ENCODE results near the gene CYP4B1.
"Not testable (repeated sequence)": the region's sequence is repeated elsewhere in the genome, so short reads cannot be mapped to it uniquely, and the experiment has no call there.

Gene CYP4B1

DNA sequence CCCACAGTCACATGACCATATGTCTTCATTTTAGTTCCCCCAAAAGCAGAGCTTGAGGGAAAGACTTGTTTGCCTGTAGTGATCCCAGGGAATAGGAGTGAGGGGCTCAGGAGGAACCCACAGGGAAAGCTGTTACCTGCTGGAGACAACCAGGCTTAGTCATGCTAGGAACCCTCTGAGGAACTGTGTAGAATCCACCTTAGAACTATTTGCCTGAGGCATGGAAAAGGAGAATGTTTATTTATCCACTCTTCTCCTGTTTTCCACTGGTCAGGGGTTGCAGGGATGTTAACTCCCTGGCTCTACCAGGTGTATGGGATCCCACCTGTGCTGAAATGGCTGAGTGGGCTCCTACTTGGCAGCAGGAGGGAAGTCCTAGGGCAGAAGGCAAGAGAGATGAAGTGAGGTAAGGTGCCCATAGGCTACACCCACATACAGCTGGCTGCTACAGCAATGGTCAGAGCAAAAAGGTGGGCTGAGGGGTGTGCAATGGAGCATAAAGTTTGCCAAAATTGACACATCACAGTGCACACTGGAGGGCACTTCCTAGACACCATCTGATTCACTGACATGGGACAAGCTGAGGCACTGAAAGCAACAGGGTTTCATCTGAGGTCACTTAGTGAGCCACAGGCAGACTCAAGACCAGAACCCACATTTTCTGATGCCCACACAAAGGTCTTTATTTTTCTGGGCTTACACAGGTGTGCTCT is 29.7 kb upstream of the CYP4B1 start:
- H3K4me3 ChIP-seq (ENCODE audit: low read length) = no peak overlapping the region
- no peak for TF ChIP-seq CTCF (conservative IDR thresholded peaks at IDR 0.05; ENCODE audit: low read length)
- no peak for DNase-seq (ENCODE audit: low read depth)

DNA sequence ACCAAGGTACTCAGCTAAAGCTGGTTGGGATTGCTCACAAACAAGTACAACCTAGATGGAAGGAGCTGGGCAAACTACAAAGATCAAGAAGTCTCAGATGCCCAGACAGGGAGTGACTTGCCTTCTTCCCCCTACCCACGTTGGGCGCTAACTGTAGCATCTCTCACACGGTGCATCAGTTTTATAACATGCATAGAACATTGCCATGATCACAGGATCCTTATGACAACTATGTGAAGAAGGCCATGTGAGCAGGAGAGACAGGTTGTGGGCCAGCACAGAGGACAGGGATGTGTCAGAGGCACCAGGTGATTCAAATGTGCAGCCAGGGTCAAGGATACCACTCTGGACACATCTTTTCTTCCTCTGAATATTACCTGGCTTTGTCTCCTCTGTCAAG is 28.3 kb upstream of the CYP4B1 start:
- no peak for DNase-seq (ENCODE audit: low read depth)
- H3K4me3 ChIP-seq (ENCODE audit: low read length) = no peak overlapping the region
- no peak for TF ChIP-seq CTCF (conservative IDR thresholded peaks at IDR 0.05; ENCODE audit: low read length)

GRCh38 chr1:46772571-46772970 is 26.3 kb upstream of the CYP4B1 start:
- TF ChIP-seq CTCF (conservative IDR thresholded peaks at IDR 0.05; ENCODE audit: low read length) = no peak

DNA sequence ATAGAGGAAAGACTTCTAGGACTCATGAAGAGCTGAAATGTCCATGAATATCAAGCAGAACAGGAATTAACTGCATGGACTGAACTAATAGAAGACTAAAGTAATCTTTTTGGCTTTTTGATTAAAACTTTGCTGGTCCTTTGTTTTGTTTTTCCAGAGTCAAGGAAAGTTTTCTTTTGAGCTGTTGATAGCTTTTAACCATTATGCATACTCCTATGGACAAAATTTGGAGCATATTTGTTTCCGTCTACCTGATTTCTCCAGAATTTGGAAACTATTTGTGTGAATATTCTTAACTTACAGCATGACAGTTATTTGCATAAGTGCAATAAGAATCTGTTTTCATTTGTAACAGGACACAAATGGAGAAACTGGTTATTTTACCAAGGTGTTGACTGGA is 24.5 kb upstream of the CYP4B1 start:
- H3K4me3 ChIP-seq (ENCODE audit: low read length) = no peak overlapping the region
- DNase-seq (ENCODE audit: low read depth) = no peak
- no peak for TF ChIP-seq CTCF (conservative IDR thresholded peaks at IDR 0.05; ENCODE audit: low read length)

More at GRCh38 chr1:46772571-46772970, 26.3 kb upstream of the CYP4B1 start:
- DNase-seq (ENCODE audit: low read depth) = no peak
- no peak overlapping the region for H3K4me3 ChIP-seq (ENCODE audit: low read length)

- not testable (repeated sequence) for H3K4me3 ChIP-seq (ENCODE audit: low read length); DNase-seq (ENCODE audit: low read depth)
Measured at GRCh38 chr1:46778456-46778855, 20.4 kb upstream of the CYP4B1 start.

DNA sequence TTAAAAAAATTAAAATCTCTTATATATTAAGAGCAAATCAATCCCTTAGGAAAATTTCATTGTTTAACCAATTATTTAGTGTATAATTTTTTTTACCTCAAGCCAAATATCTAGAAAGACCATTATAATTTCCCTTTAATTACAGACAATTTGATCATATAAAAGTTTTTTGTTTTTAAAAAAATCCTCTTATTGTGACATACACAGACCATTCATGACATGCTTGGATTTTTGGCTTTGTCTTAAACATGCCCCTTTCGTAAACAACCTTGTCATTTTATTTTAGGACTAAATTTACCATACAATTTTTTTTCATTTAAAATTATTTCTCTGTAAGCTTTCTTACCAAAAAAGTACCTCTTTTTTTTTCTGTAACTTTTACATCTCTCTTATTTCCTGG is 14.2 kb upstream of the CYP4B1 start:
- no peak for DNase-seq (ENCODE audit: low read depth)
- H3K4me3 ChIP-seq (ENCODE audit: low read length) = no peak overlapping the region
- no peak for TF ChIP-seq CTCF (conservative IDR thresholded peaks at IDR 0.05; ENCODE audit: low read length)

DNA sequence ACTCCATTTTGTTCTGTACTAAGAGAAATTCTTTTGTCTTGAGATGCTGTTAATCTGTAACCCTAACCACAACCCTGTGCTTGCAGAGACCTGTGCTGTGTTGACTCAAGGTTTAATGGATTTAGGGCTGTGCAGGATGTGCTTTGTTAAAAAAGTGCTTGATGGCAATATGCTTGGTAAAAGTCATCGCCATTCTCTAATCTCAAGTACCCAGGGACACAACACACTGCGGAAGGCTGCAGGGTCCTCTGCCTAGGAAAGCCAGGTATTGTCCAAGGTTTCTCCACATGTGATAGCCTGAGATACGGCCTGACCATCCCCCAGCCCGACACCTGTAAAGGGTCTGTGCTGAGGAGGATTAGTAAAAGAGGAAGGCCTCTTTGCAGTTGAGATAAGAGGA is 10.2 kb upstream of the CYP4B1 start:
- not testable (repeated sequence) for DNase-seq (ENCODE audit: low read depth); H3K4me3 ChIP-seq (ENCODE audit: low read length)

DNA sequence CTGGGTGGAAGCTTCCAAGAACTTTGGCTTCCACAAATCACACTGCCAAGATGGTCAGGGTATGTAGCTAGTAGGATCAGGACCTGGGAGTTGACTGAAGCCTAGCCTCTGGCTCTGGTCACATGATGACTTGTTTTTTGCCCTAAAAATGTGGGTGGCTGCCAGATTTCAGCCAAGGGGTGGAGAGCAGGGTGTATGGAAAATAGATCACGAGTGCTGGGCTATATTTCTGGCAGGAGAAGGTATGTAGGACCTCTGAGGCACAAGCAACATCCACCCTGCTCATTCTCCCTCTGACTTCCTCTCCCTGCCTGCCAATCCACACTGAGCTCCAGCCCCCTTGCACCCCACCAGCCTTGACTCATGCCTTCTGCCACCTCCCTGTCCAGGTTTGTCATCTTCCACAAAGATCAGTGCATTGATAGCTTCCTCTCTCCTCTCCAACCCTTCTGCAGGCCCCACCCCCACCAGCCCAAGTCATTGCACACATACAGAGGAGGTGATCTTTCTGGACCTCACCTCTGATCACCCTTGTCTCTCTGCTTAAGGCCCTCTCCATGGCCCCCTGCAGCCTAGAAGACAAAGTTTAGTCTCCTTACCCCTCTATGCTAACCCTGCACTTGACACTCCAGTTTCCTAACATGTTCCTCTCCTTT is 8.3 kb upstream of the CYP4B1 start:
- DNase-seq (ENCODE audit: low read depth) = no peak
- no peak overlapping the region for H3K4me3 ChIP-seq (ENCODE audit: low read length)
- no peak for TF ChIP-seq CTCF (conservative IDR thresholded peaks at IDR 0.05; ENCODE audit: low read length)
